ENCODE measurements around the gene TRIM17.
A peak's percentile ranks its signal among the peaks of the same experiment; 100 is the strongest.

Gene TRIM17

DNA sequence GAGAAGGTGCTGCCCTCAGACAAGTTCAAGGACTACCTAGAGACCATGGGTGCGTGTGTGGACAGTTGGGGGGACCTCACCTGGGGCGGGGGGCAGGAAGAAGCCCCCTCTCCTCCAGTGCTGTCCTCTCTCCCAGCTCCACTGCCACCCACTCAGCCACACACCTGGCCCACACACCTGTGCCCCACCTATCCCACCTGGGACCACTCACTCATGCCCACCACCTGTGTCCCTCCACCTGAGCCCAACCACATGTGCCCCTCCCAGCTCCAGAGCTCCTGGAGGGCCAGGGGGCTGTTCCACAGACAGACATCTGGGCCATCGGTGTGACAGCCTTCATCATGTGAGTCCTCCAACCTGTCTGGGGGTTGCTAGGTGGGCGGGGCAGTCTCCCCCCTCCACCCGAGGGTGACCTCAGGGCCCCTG is 39.0 kb downstream of the TRIM17 start (continued):
- TF ChIP-seq, protein P1, sequence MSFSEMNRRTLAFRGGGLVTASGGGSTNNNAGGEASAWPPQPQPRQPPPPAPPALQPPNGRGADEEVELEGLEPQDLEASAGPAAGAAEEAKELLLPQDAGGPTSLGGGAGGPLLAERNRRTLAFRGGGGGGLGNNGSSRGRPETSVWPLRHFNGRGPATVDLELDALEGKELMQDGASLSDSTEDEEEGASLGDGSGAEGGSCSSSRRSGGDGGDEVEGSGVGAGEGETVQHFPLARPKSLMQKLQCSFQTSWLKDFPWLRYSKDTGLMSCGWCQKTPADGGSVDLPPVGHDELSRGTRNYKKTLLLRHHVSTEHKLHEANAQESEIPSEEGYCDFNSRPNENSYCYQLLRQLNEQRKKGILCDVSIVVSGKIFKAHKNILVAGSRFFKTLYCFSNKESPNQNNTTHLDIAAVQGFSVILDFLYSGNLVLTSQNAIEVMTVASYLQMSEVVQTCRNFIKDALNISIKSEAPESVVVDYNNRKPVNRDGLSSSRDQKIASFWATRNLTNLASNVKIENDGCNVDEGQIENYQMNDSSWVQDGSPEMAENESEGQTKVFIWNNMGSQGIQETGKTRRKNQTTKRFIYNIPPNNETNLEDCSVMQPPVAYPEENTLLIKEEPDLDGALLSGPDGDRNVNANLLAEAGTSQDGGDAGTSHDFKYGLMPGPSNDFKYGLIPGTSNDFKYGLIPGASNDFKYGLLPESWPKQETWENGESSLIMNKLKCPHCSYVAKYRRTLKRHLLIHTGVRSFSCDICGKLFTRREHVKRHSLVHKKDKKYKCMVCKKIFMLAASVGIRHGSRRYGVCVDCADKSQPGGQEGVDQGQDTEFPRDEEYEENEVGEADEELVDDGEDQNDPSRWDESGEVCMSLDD (tag by site-specific recombination; IDR thresholded peaks at IDR 0.05) = peak; percentile 66; the same call in 1 of the 2 replicates
- TF ChIP-seq KLF7 (tag by site-specific recombination; IDR thresholded peaks at IDR 0.05; ENCODE audit: borderline replicate concordance) = 0 out of 2 replicates have a peak, but pooled peaks have one; percentile 70
- TF ChIP-seq ZNF837 (tag by site-specific recombination; IDR thresholded peaks at IDR 0.05) = no peak
- TF ChIP-seq TCF7L2 (IDR thresholded peaks at IDR 0.05; ENCODE audit: borderline replicate concordance, low read depth, low read length) = no peak
- no peak for TF ChIP-seq ZNF510 (tag by site-specific recombination; IDR thresholded peaks at IDR 0.05; ENCODE audit: insufficient replicate concordance)
- no peak for TF ChIP-seq ZNF660 (tag by site-specific recombination; IDR thresholded peaks at IDR 0.05)
- TF ChIP-seq ZNF169 (tag by site-specific recombination; IDR thresholded peaks at IDR 0.05) = no peak
- no peak for TF ChIP-seq ZNF239 (tag by site-specific recombination; IDR thresholded peaks at IDR 0.05)
- TF ChIP-seq ZBTB48 (tag by site-specific recombination; IDR thresholded peaks at IDR 0.05) = no peak
- TF ChIP-seq PRDM1 (tag by site-specific recombination; IDR thresholded peaks at IDR 0.05) = no peak
- no peak for TF ChIP-seq ZNF121 (tag by site-specific recombination; IDR thresholded peaks at IDR 0.05)
- TF ChIP-seq SP2 (tag by site-specific recombination; IDR thresholded peaks at IDR 0.05) = no peak
- no peak for TF ChIP-seq ZNF558 (tag by site-specific recombination; IDR thresholded peaks at IDR 0.05)
- TF ChIP-seq ZNF2 (tag by site-specific recombination; IDR thresholded peaks at IDR 0.05) = 0 out of 2 replicates have a peak, but pooled peaks have one; percentile 28
- no peak for TF ChIP-seq ZNF48 (tag by site-specific recombination; IDR thresholded peaks at IDR 0.05)
- TF ChIP-seq, protein P2, sequence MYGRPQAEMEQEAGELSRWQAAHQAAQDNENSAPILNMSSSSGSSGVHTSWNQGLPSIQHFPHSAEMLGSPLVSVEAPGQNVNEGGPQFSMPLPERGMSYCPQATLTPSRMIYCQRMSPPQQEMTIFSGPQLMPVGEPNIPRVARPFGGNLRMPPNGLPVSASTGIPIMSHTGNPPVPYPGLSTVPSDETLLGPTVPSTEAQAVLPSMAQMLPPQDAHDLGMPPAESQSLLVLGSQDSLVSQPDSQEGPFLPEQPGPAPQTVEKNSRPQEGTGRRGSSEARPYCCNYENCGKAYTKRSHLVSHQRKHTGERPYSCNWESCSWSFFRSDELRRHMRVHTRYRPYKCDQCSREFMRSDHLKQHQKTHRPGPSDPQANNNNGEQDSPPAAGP (tag by site-specific recombination; IDR thresholded peaks at IDR 0.05) = 0 out of 2 replicates have a peak, but pooled peaks have one; percentile 47
- TF ChIP-seq ZNF341 (tag by site-specific recombination; IDR thresholded peaks at IDR 0.05; ENCODE audit: low read depth) = peak; percentile 62
- no peak for TF ChIP-seq SP3 (tag by site-specific recombination; IDR thresholded peaks at IDR 0.05)
- peak; percentile 99 for TF ChIP-seq ZEB2 (tag by site-specific recombination; IDR thresholded peaks at IDR 0.05)
- no peak for TF ChIP-seq ZNF791 (tag by site-specific recombination; IDR thresholded peaks at IDR 0.05)
- no peak for TF ChIP-seq ZNF391 (tag by site-specific recombination; IDR thresholded peaks at IDR 0.05; ENCODE audit: borderline replicate concordance, low read depth)
- TF ChIP-seq, protein P3, sequence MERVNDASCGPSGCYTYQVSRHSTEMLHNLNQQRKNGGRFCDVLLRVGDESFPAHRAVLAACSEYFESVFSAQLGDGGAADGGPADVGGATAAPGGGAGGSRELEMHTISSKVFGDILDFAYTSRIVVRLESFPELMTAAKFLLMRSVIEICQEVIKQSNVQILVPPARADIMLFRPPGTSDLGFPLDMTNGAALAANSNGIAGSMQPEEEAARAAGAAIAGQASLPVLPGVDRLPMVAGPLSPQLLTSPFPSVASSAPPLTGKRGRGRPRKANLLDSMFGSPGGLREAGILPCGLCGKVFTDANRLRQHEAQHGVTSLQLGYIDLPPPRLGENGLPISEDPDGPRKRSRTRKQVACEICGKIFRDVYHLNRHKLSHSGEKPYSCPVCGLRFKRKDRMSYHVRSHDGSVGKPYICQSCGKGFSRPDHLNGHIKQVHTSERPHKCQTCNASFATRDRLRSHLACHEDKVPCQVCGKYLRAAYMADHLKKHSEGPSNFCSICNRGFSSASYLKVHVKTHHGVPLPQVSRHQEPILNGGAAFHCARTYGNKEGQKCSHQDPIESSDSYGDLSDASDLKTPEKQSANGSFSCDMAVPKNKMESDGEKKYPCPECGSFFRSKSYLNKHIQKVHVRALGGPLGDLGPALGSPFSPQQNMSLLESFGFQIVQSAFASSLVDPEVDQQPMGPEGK (tag by site-specific recombination; IDR thresholded peaks at IDR 0.05) = peak; percentile 75
- no peak for TF ChIP-seq ZNF426 (tag by site-specific recombination; IDR thresholded peaks at IDR 0.05)
- TF ChIP-seq ZNF221 (tag by site-specific recombination; IDR thresholded peaks at IDR 0.05; ENCODE audit: borderline replicate concordance) = no peak
- TF ChIP-seq ZNF24 (tag by site-specific recombination; IDR thresholded peaks at IDR 0.05) = no peak
- TF ChIP-seq ZNF658 (tag by site-specific recombination; IDR thresholded peaks at IDR 0.05) = no peak
- TF ChIP-seq ZBTB7A (tag by site-specific recombination; IDR thresholded peaks at IDR 0.05; ENCODE audit: low read depth) = 0 out of 2 replicates have a peak, but pooled peaks have one; percentile 8
- peak; percentile 73 for TF ChIP-seq ZFHX2 (tag by site-specific recombination; conservative IDR thresholded peaks at IDR 0.05)

Measured in HEK293 (cell line).